Measurements from ENCODE around the gene CAPN1.
"Not testable (repeated sequence)": the region's sequence is repeated elsewhere in the genome, so short reads cannot be mapped to it uniquely, and the experiment has no call there.

The CAPN1 gene

GRCh38 chr11:65150131-65150508, 31.6 kb upstream of the CAPN1 start:
- H3K27me3 ChIP-seq (ENCODE audit: insufficient read depth, low read length); H2AFZ ChIP-seq (ENCODE audit: low read depth, low read length); H3K9me3 ChIP-seq (ENCODE audit: low read length); H3K4me3 ChIP-seq (ENCODE audit: low read length); H3K36me3 ChIP-seq (ENCODE audit: insufficient read depth, low read length); H3K4me1 ChIP-seq (ENCODE audit: insufficient read depth, low read length): not testable (repeated sequence)

- no peak overlapping the region for H3K4me3 ChIP-seq (ENCODE audit: low read length)
- H3K9me3 ChIP-seq (ENCODE audit: low read length) = peaks cover 2% of the 10 kb centered on the region
- no peaks in the 10 kb centered on the region for H3K27me3 ChIP-seq (ENCODE audit: insufficient read depth, low read length)
- peaks cover 8% of the 10 kb centered on the region for H3K4me1 ChIP-seq (ENCODE audit: insufficient read depth, low read length)
- H3K36me3 ChIP-seq (ENCODE audit: insufficient read depth, low read length) = no peaks in the 10 kb centered on the region
- H2AFZ ChIP-seq (ENCODE audit: low read depth, low read length) = peak overlapping the region; percentile 48
Observed at GRCh38 chr11:65150509-65151299, 31.0 kb upstream of the CAPN1 start.

DNA sequence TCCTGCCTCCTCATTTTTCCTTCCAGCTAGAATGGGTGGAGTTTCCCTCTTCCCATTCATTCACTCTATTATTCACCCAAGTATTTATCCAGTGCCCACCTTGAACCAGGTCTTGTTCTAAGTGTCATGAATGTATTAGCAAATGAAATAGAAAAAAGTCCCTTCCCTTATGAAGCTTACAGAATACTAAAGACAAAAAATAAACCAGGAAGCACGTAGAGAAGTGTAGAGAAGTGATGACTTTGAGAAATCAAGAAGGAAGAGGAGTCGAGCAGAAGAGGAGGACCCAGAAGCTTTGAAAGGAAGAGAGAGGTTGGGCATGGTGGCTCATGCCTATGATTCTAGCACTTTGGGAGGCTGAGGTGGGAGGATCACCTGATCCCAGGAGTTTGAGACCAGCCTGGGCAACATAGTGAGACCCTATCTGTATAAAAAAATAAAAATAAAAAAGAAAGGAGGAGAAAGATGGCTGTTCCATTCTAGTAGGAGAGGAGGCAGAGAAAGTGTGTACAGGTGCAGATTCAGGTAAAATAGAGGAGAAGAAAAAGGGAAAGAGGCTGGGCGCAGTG, 30.3 kb upstream of the CAPN1 start:
- H3K9me3 ChIP-seq (ENCODE audit: low read length) = peaks cover 2% of the 10 kb centered on the region
- H3K4me3 ChIP-seq (ENCODE audit: low read length) = no peak overlapping the region
- peaks cover 8% of the 10 kb centered on the region for H3K4me1 ChIP-seq (ENCODE audit: insufficient read depth, low read length)
- H3K36me3 ChIP-seq (ENCODE audit: insufficient read depth, low read length) = no peaks in the 10 kb centered on the region
- peak overlapping the region; percentile 48 for H2AFZ ChIP-seq (ENCODE audit: low read depth, low read length)
- H3K27me3 ChIP-seq (ENCODE audit: insufficient read depth, low read length) = no peaks in the 10 kb centered on the region

DNA sequence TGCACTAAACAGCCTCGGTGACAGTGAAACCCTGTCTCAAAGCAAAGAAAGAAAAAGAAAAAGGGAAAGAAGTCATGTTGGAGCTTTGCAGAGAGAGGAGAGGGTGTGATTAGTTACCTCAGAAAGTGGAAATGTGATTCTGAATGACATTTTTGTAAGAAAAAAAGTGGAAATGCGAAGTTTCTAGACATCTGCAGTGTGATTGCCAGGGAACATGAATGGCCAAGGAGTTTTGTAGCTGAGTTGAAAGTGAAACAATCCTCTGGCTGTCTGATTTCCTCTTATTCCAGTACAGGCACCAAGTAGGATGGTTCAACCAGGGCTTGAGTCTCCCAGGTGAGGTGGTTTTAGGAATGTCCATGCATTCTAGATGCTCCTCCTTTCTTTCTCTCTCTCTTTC, 29.6 kb upstream of the CAPN1 start:
- Histone ChIP-seq H3K27me3 (ENCODE audit: insufficient read depth, low read length) (no peaks in the 10 kb centered on the region), H3K4me3 (ENCODE audit: low read length) (no peak overlapping the region), H3K9me3 (ENCODE audit: low read length) (no peaks in the 10 kb centered on the region), H2AFZ (ENCODE audit: low read depth, low read length) (no peak overlapping the region), H3K4me1 (ENCODE audit: insufficient read depth, low read length) (peaks cover 8% of the 10 kb centered on the region), H3K36me3 (ENCODE audit: insufficient read depth, low read length) (no peaks in the 10 kb centered on the region)

- Histone ChIP-seq H3K36me3 (ENCODE audit: insufficient read depth, low read length) (no peaks in the 10 kb centered on the region), H3K4me1 (ENCODE audit: insufficient read depth, low read length) (no peaks in the 10 kb centered on the region), H3K9me3 (ENCODE audit: low read length) (no peaks in the 10 kb centered on the region), H2AFZ (ENCODE audit: low read depth, low read length) (no peak overlapping the region), H3K27me3 (ENCODE audit: insufficient read depth, low read length) (no peaks in the 10 kb centered on the region), H3K4me3 (ENCODE audit: low read length) (no peak overlapping the region)
Observed at GRCh38 chr11:65156256-65156655, 25.5 kb upstream of the CAPN1 start.

DNA sequence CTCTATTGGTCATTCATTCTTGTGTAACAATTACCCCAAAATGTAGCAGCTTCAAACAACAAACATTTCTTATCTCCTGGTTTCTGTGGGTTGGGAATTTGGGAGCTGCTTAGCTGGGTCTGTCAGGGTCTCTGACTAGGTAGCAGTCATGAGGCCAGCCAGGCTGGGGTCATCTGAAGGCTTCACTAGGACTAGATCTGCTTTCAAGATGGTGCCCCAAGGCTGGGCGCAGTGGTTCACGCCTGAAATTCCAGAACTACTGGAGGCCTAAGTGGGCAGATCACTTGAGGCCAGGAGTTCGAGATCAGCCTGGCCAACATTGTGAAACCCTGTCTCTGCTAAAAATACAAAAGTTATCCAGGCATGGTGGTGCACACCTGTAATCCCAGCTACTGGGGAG, 24.8 kb upstream of the CAPN1 start:
- Histone ChIP-seq H3K4me1 (ENCODE audit: insufficient read depth, low read length) (no peaks in the 10 kb centered on the region), H3K27me3 (ENCODE audit: insufficient read depth, low read length) (no peaks in the 10 kb centered on the region), H3K4me3 (ENCODE audit: low read length) (no peak overlapping the region), H3K36me3 (ENCODE audit: insufficient read depth, low read length) (no peaks in the 10 kb centered on the region), H2AFZ (ENCODE audit: low read depth, low read length) (no peak overlapping the region), H3K9me3 (ENCODE audit: low read length) (no peaks in the 10 kb centered on the region)

GRCh38 chr11:65157336-65157735, 24.4 kb upstream of the CAPN1 start:
- Histone ChIP-seq H3K36me3 (ENCODE audit: insufficient read depth, low read length) (no peaks in the 10 kb centered on the region), H3K4me1 (ENCODE audit: insufficient read depth, low read length) (no peaks in the 10 kb centered on the region), H3K27me3 (ENCODE audit: insufficient read depth, low read length) (no peaks in the 10 kb centered on the region), H3K4me3 (ENCODE audit: low read length) (no peak overlapping the region), H3K9me3 (ENCODE audit: low read length) (no peaks in the 10 kb centered on the region), H2AFZ (ENCODE audit: low read depth, low read length) (no peak overlapping the region)

DNA sequence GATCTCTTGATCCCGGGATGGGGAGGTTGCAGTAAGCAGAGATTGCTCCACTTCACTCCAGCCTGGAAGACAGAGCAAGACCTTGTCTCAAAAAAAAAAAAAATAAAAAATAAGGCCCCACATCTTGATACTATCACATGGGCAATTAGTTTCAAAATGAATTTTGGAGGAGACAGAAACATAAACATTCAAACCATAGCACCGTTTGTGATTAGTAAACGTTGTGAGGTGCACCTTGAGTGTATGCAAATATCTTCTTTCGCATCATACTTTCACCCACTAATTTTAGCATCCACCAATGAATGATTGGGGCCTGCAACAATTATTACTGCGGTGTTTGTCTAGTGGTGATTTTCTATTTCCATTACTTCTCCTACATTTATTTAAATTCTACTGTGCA, 22.7 kb upstream of the CAPN1 start:
- Histone ChIP-seq H3K27me3 (ENCODE audit: insufficient read depth, low read length) (no peaks in the 10 kb centered on the region), H3K4me3 (ENCODE audit: low read length) (no peak overlapping the region), H3K9me3 (ENCODE audit: low read length) (no peaks in the 10 kb centered on the region), H2AFZ (ENCODE audit: low read depth, low read length) (no peak overlapping the region), H3K4me1 (ENCODE audit: insufficient read depth, low read length) (no peaks in the 10 kb centered on the region), H3K36me3 (ENCODE audit: insufficient read depth, low read length) (no peaks in the 10 kb centered on the region)

GRCh38 chr11:65160643-65161042, 21.1 kb upstream of the CAPN1 start:
- Histone ChIP-seq H3K9me3 (ENCODE audit: low read length) (no peaks in the 10 kb centered on the region), H3K27me3 (ENCODE audit: insufficient read depth, low read length) (no peaks in the 10 kb centered on the region), H3K36me3 (ENCODE audit: insufficient read depth, low read length) (no peaks in the 10 kb centered on the region), H3K4me3 (ENCODE audit: low read length) (no peak overlapping the region), H2AFZ (ENCODE audit: low read depth, low read length) (no peak overlapping the region), H3K4me1 (ENCODE audit: insufficient read depth, low read length) (no peaks in the 10 kb centered on the region)

- no peaks in the 10 kb centered on the region for H3K9me3 ChIP-seq (ENCODE audit: low read length)
- H3K36me3 ChIP-seq (ENCODE audit: insufficient read depth, low read length) = no peaks in the 10 kb centered on the region
- no peaks in the 10 kb centered on the region for H3K4me1 ChIP-seq (ENCODE audit: insufficient read depth, low read length)
- H3K27me3 ChIP-seq (ENCODE audit: insufficient read depth, low read length) = no peaks in the 10 kb centered on the region
- no peak overlapping the region for H3K4me3 ChIP-seq (ENCODE audit: low read length)
- no peak overlapping the region for H2AFZ ChIP-seq (ENCODE audit: low read depth, low read length)
Observed at GRCh38 chr11:65163684-65164083, 18.0 kb upstream of the CAPN1 start.

- no peaks in the 10 kb centered on the region for H3K27me3 ChIP-seq (ENCODE audit: insufficient read depth, low read length)
- H3K9me3 ChIP-seq (ENCODE audit: low read length) = no peaks in the 10 kb centered on the region
- H3K4me1 ChIP-seq (ENCODE audit: insufficient read depth, low read length) = no peaks in the 10 kb centered on the region
- H3K36me3 ChIP-seq (ENCODE audit: insufficient read depth, low read length) = no peaks in the 10 kb centered on the region
- H3K4me3 ChIP-seq (ENCODE audit: low read length) = no peak overlapping the region
- no peak overlapping the region for H2AFZ ChIP-seq (ENCODE audit: low read depth, low read length)
Observed at GRCh38 chr11:65165410-65166317, 16.1 kb upstream of the CAPN1 start.

DNA sequence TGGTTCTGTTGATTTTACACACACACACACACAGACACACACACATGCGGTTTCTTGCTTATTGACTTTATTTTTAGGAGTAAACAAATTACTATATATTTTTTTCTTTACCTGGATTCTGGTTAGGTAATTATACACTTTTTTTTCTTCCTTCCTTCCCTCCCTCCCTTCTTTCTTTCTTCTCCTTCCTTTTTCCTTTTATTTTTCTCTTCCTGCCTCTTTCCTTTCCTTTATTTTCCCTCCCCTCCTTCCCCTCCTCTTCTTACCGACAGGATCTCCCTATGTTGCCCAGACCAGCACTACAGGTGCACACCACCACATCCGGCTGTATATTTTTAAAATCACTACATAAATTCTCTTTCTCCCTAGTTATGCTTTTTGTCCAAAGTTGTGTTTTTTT, 14.8 kb upstream of the CAPN1 start:
- H3K4me1 ChIP-seq (ENCODE audit: insufficient read depth, low read length) = no peaks in the 10 kb centered on the region
- H2AFZ ChIP-seq (ENCODE audit: low read depth, low read length) = no peak overlapping the region

GRCh38 chr11:65167656-65168055, 14.1 kb upstream of the CAPN1 start:
- no peaks in the 10 kb centered on the region for H3K36me3 ChIP-seq (ENCODE audit: insufficient read depth, low read length)
- H3K4me1 ChIP-seq (ENCODE audit: insufficient read depth, low read length) = no peaks in the 10 kb centered on the region
- no peaks in the 10 kb centered on the region for H3K9me3 ChIP-seq (ENCODE audit: low read length)
- H2AFZ ChIP-seq (ENCODE audit: low read depth, low read length) = no peak overlapping the region
- no peaks in the 10 kb centered on the region for H3K27me3 ChIP-seq (ENCODE audit: insufficient read depth, low read length)
- no peak overlapping the region for H3K4me3 ChIP-seq (ENCODE audit: low read length)

More for the DNA sequence above, 14.8 kb upstream of the CAPN1 start:
- no peaks in the 10 kb centered on the region for H3K36me3 ChIP-seq (ENCODE audit: insufficient read depth, low read length)
- no peaks in the 10 kb centered on the region for H3K9me3 ChIP-seq (ENCODE audit: low read length)
- no peak overlapping the region for H3K4me3 ChIP-seq (ENCODE audit: low read length)
- H3K27me3 ChIP-seq (ENCODE audit: insufficient read depth, low read length) = no peaks in the 10 kb centered on the region

Measured in neuron (in vitro differentiated cells).